A549 (cell line): ENCODE data around the gene PHAF1. TPM values are rescaled to one million over a fixed set of nuclear protein-coding genes. Genes with fewer than 3 reads are reported as not detected.

ENCODE experiments used
- ATAC-seq, 2 experiments: fragments of 200-7000 bp in 1 of 2; fragments of >200 bp in 1 of 2; cut with Nextera tagmentation in 1 of 2; cut with Tn5 transposase in 1 of 2; 3 replicates each; pipeline versions ENCODE4 v1.8.0 to v1.9.1; 2018 to 2020; ENCODE audit warnings: mild to moderate bottlenecking in 1 of 2, moderate library complexity in 1 of 2
- CTCF ChIA-PET: fragments of 300-600 bp; sonication (Branson Sonifier 250); formaldehyde crosslinking; extraction: SDS; loops from one replicate; lab custom pipeline; 2021; ENCODE audit warnings: antibody characterized with exemption, inconsistent platforms; lab: Yijun Ruan, JAX
- POLR2A ChIA-PET: fragments of 350-600 bp; formaldehyde crosslinking; extraction: SDS; loops from one replicate; lab custom pipeline; 2021; ENCODE audit warnings: antibody characterized with exemption, inconsistent platforms; lab: Yijun Ruan, JAX
- DNase-seq, 2 experiments: peaks; one replicate each; pipeline versions ENCODE4 v3.0.0 to v3.0.0-alpha.2; 2011 to 2016; ENCODE audit warnings: low read depth in 1 of 2, low spot score in 1 of 2
- FAIRE-seq: peaks from 2 replicates; lab custom pipeline; 2011; peaks lifted over from hg19 to GRCh38; lab: Jason Lieb, UNC
- H3K27ac ChIP-seq, 2 experiments: fragments of >200 bp; sonication (Bioruptor Twin); formaldehyde crosslinking; 3 replicates each; pipeline ENCODE4 v1.5.1; 2016 to 2017
- H3K4me1 ChIP-seq: fragments of >200 bp; sonication (Bioruptor Twin); formaldehyde crosslinking; 3 replicates; pipeline ENCODE4 v1.6.1; 2016
- H3K4me2 ChIP-seq: fragments of >200 bp; sonication (Bioruptor Twin); formaldehyde crosslinking; 3 replicates; pipeline ENCODE4 v1.6.1; 2016
- H3K4me3 ChIP-seq: fragments of >200 bp; sonication (Bioruptor Twin); formaldehyde crosslinking; 3 replicates; pipeline ENCODE4 v1.5.1; 2016
- H3K9me3 ChIP-seq: fragments of >200 bp; sonication (Bioruptor Twin); formaldehyde crosslinking; 3 replicates; pipeline ENCODE4 v1.6.1; 2016
- BHLHE40 ChIP-seq: IDR thresholded peaks from 2 replicates; pipeline ENCODE4 v1.6.1; 2012; ENCODE audit warnings: low read depth, low read length, inconsistent platforms
- CBX2 ChIP-seq: fragments of 200-600 bp; sonication (generic); IDR thresholded peaks from 2 replicates; pipeline ENCODE4 v1.6.1; 2016; ENCODE audit warnings: low read depth, mild to moderate bottlenecking, borderline replicate concordance
- CBX8 ChIP-seq: fragments of 200-600 bp; sonication (generic); IDR thresholded peaks from 2 replicates; pipeline ENCODE4 v1.6.1; 2016
- E2F6 ChIP-seq: IDR thresholded peaks from 2 replicates; pipeline ENCODE4 v1.6.1; 2012; ENCODE audit warnings: low read depth, borderline replicate concordance
- EP300 ChIP-seq, 2 experiments: fragments of >200 bp; sonication (Bioruptor Twin); formaldehyde crosslinking; IDR thresholded peaks; 2 replicates in 1 of 2; 3 replicates in 1 of 2; pipeline ENCODE4 v1.6.1; 2016 to 2017
- FOXS1 ChIP-seq: fragments of 250-450 bp; sonication (Bioruptor Pico); IDR thresholded peaks from 2 replicates; pipeline ENCODE4 v1.5.0; 2020; ENCODE audit warnings: mild to moderate bottlenecking, moderate library complexity
- GATA3 ChIP-seq: IDR thresholded peaks from 2 replicates; pipeline ENCODE4 v1.6.1; 2012; ENCODE audit warnings: borderline replicate concordance
- HDAC2 ChIP-seq: fragments of 200-600 bp; sonication (generic); IDR thresholded peaks from 2 replicates; pipeline ENCODE4 v1.6.1; 2016
- HES2 ChIP-seq: fragments of >200 bp; sonication (Bioruptor Twin); formaldehyde crosslinking; IDR thresholded peaks from 2 replicates; pipeline ENCODE4 v1.6.1; 2016
- HEYL ChIP-seq: fragments of 250-450 bp; sonication (Bioruptor Pico); IDR thresholded peaks from 2 replicates; pipeline ENCODE4 v1.8.0; 2021; ENCODE audit warnings: mild to moderate bottlenecking, moderate library complexity
- HOXA7 ChIP-seq: fragments of 250-450 bp; sonication (Bioruptor Pico); IDR thresholded peaks from 2 replicates; pipeline ENCODE4 v1.5.0; 2020; ENCODE audit warnings: mild to moderate bottlenecking, moderate library complexity
- HOXB13 ChIP-seq: fragments of 250-450 bp; sonication (Bioruptor Pico); IDR thresholded peaks from 2 replicates; pipeline ENCODE4 v1.5.0; 2020; ENCODE audit warnings: low read depth, mild to moderate bottlenecking, moderate library complexity
- KDM5A ChIP-seq: fragments of 200-600 bp; sonication (generic); IDR thresholded peaks from 2 replicates; pipeline ENCODE4 v1.6.1; 2016; ENCODE audit warnings: antibody characterized with exemption, mild to moderate bottlenecking
- MAX ChIP-seq: IDR thresholded peaks from 2 replicates; pipeline ENCODE4 v1.6.1; 2012
- PHF8 ChIP-seq: fragments of 200-600 bp; sonication (generic); IDR thresholded peaks from 2 replicates; pipeline ENCODE4 v1.6.1; 2016; ENCODE audit warnings: low read depth, mild to moderate bottlenecking, antibody characterized with exemption, moderate library complexity, borderline replicate concordance
- SMC3 ChIP-seq: fragments of >200 bp; sonication (Bioruptor Twin); formaldehyde crosslinking; IDR thresholded peaks from 3 replicates; pipeline ENCODE4 v1.6.1; 2018; ENCODE audit warnings: inconsistent platforms
- TFCP2L1 ChIP-seq: fragments of 250-450 bp; sonication (Bioruptor Pico); IDR thresholded peaks from 2 replicates; pipeline ENCODE4 v1.5.0; 2021; ENCODE audit warnings: mild to moderate bottlenecking
- WGBS: methylation state at CpG from one replicate; pipeline ENCODE4 v1.1.6; 2017; ENCODE audit errors: missing lambda C conversion rate; 5-methylcytosine and 5-hydroxymethylcytosine counted together
- polyA plus RNA-seq, 4 experiments: library from polyadenylated mRNA; depleted of rRNA in 3 of 4; stranded (reverse); fragments of >200 nt; fragmentation: RNase III in 1 of 4; extraction: RNeasy Plus Mini Kit Qiagen cat#74134 plus additional on column Dnase treatment in 1 of 4; gene quantifications; 2 replicates in 3 of 4; 3 replicates in 1 of 4; pipeline ENCODE4 v1.2.3, GENCODE V29; 2011 to 2017
- TF ChIP-seq, protein P1 (sequence below): fragments of 250-450 bp; sonication (Bioruptor Pico); IDR thresholded peaks from 2 replicates; pipeline ENCODE4 v1.5.0; 2021; ENCODE audit warnings: mild to moderate bottlenecking, moderate library complexity, borderline replicate concordance
- TF ChIP-seq, protein P2 (sequence below): fragments of 250-450 bp; sonication (Bioruptor Pico); IDR thresholded peaks from 2 replicates; pipeline ENCODE4 v1.5.0; 2020; ENCODE audit warnings: low read depth, mild to moderate bottlenecking, moderate library complexity
- TF ChIP-seq, protein P3 (sequence below): fragments of 450-650 bp; IDR thresholded peaks from 2 replicates; pipeline ENCODE4 v1.6.1; 2014; ENCODE audit warnings: antibody characterized with exemption
- TF ChIP-seq, protein P4 (sequence below): fragments of 200-600 bp; sonication (generic); IDR thresholded peaks from 2 replicates; pipeline ENCODE4 v1.6.1; 2016; ENCODE audit warnings: antibody characterized with exemption, mild to moderate bottlenecking, moderate library complexity

PHAF1 gene
- polyA plus RNA-seq, 2 of the 4 experiments (the other 2 are of a cell fraction): 21.6 to 37.6 TPM

DNA sequence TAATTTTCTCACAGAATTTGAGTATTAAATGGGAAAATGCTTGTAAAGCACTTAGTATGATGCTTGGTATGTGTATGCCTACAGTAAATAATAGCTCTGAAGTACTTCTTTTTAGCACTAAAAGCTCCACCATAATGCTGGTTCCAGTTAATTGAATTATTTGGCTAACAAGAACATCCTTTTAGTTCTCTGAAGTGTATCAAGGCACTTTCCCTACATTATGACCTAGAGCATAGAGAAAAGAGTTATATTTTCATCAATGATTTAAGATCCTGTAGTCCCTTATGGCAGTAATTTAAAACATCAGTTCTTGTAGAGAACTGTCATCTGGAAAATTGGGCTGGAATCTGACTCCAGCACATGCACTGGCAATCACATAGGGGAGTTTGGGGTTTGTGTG lies 21.9 kb upstream of the PHAF1 start (continued):
- TF ChIP-seq, protein P1, sequence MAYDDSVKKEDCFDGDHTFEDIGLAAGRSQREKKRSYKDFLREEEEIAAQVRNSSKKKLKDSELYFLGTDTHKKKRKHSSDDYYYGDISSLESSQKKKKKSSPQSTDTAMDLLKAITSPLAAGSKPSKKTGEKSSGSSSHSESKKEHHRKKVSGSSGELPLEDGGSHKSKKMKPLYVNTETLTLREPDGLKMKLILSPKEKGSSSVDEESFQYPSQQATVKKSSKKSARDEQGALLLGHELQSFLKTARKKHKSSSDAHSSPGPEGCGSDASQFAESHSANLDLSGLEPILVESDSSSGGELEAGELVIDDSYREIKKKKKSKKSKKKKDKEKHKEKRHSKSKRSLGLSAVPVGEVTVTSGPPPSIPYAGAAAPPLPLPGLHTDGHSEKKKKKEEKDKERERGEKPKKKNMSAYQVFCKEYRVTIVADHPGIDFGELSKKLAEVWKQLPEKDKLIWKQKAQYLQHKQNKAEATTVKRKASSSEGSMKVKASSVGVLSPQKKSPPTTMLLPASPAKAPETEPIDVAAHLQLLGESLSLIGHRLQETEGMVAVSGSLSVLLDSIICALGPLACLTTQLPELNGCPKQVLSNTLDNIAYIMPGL (CRISPR knock-in tag): no peak
- TF ChIP-seq, all 56 proteins: peak for 0

DNA sequence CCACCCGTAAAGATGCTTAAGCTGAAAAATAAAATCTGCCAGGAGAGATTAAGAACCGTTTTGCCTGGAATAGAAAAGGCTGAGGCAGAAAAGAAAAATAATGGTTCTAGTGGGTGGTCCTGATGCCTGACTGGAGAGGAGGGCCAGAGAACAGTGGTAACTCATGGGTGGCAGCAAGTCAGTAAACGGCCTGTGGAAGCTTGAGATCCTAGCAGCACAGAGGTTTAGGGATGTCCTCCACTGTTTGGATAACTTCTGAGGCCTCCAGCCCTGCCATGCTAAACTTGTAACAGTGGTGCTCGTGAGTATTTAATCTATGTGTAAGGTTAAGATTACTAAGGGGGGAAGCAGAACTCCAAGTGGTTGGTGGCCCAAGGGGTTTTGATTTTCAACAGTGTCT lies 21.2 kb upstream of the PHAF1 start:
- ChIA-PET POLR2A (interaction anchor here (0.6 kb wide), 1 partner anchor 13 kb away, joined by 4 read pairs; no protein-coding TSS in a partner anchor), CTCF (interaction anchor here (1.8 to 4.0 kb wide), 2 partner anchors 13 to 21 kb away, joined by 3 to 20 read pairs; no protein-coding TSS in a partner anchor)
- 81% methylated on average over 4 of the region's 4 CpGs for WGBS
- no peak for ATAC-seq
- Histone ChIP-seq H3K27ac (no peak overlapping the region), H3K4me2 (no peak overlapping the region), H3K9me3 (no peaks in the 10 kb centered on the region), H3K4me3 (no peak overlapping the region), H3K4me1 (no peaks in the 10 kb centered on the region)
- no peak for TF ChIP-seq CBX8
- TF ChIP-seq CBX2: no peak
- TF ChIP-seq BHLHE40: no peak
- TF ChIP-seq GATA3: no peak
- TF ChIP-seq HEYL (CRISPR knock-in tag): no peak
- TF ChIP-seq HES2: no peak
- no peak for TF ChIP-seq TFCP2L1 (CRISPR knock-in tag)
- no peak for TF ChIP-seq EP300 (IDR thresholded peaks at IDR 0.05)
- no peak for TF ChIP-seq HOXB13 (CRISPR knock-in tag)
- TF ChIP-seq, protein P2, sequence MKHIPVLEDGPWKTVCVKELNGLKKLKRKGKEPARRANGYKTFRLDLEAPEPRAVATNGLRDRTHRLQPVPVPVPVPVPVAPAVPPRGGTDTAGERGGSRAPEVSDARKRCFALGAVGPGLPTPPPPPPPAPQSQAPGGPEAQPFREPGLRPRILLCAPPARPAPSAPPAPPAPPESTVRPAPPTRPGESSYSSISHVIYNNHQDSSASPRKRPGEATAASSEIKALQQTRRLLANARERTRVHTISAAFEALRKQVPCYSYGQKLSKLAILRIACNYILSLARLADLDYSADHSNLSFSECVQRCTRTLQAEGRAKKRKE (CRISPR knock-in tag): no peak
- TF ChIP-seq HDAC2: no peak
- no peak for TF ChIP-seq PHF8
- no peak for TF ChIP-seq HOXA7 (CRISPR knock-in tag)
- TF ChIP-seq, protein P3, sequence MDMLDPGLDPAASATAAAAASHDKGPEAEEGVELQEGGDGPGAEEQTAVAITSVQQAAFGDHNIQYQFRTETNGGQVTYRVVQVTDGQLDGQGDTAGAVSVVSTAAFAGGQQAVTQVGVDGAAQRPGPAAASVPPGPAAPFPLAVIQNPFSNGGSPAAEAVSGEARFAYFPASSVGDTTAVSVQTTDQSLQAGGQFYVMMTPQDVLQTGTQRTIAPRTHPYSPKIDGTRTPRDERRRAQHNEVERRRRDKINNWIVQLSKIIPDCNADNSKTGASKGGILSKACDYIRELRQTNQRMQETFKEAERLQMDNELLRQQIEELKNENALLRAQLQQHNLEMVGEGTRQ: no peak
- no peak for TF ChIP-seq MAX
- no peak for TF ChIP-seq SMC3
- TF ChIP-seq, protein P4, sequence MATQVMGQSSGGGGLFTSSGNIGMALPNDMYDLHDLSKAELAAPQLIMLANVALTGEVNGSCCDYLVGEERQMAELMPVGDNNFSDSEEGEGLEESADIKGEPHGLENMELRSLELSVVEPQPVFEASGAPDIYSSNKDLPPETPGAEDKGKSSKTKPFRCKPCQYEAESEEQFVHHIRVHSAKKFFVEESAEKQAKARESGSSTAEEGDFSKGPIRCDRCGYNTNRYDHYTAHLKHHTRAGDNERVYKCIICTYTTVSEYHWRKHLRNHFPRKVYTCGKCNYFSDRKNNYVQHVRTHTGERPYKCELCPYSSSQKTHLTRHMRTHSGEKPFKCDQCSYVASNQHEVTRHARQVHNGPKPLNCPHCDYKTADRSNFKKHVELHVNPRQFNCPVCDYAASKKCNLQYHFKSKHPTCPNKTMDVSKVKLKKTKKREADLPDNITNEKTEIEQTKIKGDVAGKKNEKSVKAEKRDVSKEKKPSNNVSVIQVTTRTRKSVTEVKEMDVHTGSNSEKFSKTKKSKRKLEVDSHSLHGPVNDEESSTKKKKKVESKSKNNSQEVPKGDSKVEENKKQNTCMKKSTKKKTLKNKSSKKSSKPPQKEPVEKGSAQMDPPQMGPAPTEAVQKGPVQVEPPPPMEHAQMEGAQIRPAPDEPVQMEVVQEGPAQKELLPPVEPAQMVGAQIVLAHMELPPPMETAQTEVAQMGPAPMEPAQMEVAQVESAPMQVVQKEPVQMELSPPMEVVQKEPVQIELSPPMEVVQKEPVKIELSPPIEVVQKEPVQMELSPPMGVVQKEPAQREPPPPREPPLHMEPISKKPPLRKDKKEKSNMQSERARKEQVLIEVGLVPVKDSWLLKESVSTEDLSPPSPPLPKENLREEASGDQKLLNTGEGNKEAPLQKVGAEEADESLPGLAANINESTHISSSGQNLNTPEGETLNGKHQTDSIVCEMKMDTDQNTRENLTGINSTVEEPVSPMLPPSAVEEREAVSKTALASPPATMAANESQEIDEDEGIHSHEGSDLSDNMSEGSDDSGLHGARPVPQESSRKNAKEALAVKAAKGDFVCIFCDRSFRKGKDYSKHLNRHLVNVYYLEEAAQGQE: no peak
- TF ChIP-seq E2F6: no peak
- TF ChIP-seq FOXS1: no peak
- no peak for TF ChIP-seq KDM5A
- no peak for DNase-seq
- FAIRE-seq: no peak
